ENCODE data around the gene SCN4A.

Gene SCN4A

GRCh38 chr17:63955232-63955631 is 17.5 kb downstream of the SCN4A start:
- TF ChIP-seq POLR2AphosphoS5 (IDR thresholded peaks at IDR 0.05; ENCODE audit: low read depth, low read length) (no peak), REST (IDR thresholded peaks at IDR 0.05; ENCODE audit: insufficient read depth in 1 of 2, low read depth in 2 of 2, low read length in 2 of 2) (no peak), TAF1 (IDR thresholded peaks at IDR 0.05; ENCODE audit: borderline replicate concordance, insufficient read depth, low read length) (no peak), FOXP2 (optimal IDR thresholded peaks at IDR 0.05; ENCODE audit: borderline replicate concordance, extremely low read depth, extremely low read length, insufficient read depth) (no peak), SIN3A (IDR thresholded peaks at IDR 0.05; ENCODE audit: borderline replicate concordance, insufficient read depth, low read length) (no peak)

DNA sequence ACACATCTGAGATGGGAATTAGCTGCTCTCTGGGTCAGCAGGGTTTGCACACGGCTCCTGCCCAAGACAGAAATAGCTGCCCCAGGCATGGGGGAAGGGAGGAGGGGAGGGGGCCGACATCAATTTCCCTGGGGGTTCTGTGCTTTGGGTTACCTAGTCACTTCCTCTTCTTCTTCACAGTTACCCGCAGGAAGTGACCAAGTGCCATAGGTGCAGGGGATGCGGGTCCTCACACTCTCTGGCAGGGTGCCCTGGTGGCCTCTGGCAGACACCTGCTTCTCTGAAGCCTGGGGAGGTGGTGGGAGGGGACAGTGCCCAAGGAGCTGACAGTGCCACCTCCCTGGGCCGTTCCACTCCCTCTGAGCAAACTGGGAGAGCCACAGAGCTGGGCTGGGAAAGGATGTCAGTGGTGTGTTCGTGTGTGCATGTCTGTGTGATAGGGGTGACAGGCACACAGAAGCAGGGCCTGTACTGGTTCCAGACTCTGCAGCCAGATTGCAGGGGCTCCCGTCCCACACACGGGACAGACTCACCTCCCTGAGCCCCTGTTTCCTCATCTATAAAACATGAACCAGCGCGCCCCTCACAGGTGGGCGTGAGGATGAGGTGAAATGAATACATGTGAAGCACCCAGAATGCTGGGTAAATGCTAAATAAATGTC is 18.2 kb downstream of the SCN4A start:
- TF ChIP-seq FOXP2 (optimal IDR thresholded peaks at IDR 0.05; ENCODE audit: borderline replicate concordance, extremely low read depth, extremely low read length, insufficient read depth), result no peak
- no peak for TF ChIP-seq REST (IDR thresholded peaks at IDR 0.05; ENCODE audit: insufficient read depth in 1 of 2, low read depth in 2 of 2, low read length in 2 of 2)
- no peak for TF ChIP-seq SIN3A (IDR thresholded peaks at IDR 0.05; ENCODE audit: borderline replicate concordance, insufficient read depth, low read length)
- TF ChIP-seq TAF1 (IDR thresholded peaks at IDR 0.05; ENCODE audit: borderline replicate concordance, insufficient read depth, low read length), result no peak

DNA sequence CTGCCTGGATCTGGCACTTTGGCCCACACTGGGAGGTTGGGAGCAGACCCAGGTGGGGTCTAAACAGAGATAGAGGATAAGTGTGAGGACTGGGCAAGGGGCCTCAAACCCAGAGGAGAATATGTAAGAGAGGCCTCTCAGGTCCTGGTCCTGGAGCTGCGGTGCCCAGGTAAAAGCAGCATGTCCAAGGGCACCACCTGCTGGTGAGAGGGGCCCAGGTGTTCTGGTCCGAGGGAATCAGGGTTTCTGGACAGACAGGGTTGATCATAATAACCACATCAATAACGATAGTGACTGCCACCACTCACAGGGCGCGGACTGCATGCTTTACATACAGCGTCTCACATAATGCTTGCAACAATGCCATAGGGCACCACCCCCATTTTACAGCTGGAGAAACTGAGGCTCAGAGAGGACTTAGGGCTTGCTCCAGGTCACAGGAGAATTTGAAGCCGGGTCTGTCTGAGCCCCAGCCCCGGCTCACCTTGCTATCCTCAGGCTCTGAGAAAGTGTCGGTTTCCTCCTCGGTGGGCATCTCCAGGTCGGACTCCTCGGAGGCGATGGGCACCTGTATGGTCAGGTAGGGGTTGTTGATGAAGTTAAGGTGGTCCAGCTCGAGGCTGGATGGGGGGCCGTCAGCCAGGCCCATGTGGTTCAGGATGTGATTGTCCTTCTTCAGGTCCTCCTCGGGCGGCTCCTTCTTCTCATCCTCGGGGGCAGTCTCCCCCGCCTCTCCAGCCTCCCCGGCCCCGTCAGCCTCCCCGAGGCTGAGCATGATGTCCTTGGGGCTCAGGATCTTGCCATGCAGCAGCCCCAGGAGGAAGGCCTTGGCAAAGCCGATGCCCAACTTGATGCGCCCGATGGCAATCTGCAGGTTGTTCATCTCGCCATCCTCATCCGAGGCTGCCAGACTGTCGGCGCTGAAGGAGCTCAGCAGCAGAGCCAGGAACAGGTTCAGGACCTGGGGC is 21.5 kb downstream of the SCN4A start:
- TF ChIP-seq SIN3A (IDR thresholded peaks at IDR 0.05; ENCODE audit: borderline replicate concordance, insufficient read depth, low read length) (no peak), TAF1 (IDR thresholded peaks at IDR 0.05; ENCODE audit: borderline replicate concordance, insufficient read depth, low read length) (no peak), FOXP2 (optimal IDR thresholded peaks at IDR 0.05; ENCODE audit: borderline replicate concordance, extremely low read depth, extremely low read length, insufficient read depth) (no peak), REST (IDR thresholded peaks at IDR 0.05; ENCODE audit: insufficient read depth in 1 of 2, low read depth in 2 of 2, low read length in 2 of 2) (no peak)

GRCh38 chr17:63949576-63950250 is 23.0 kb downstream of the SCN4A start:
- TF ChIP-seq POLR2AphosphoS5 (IDR thresholded peaks at IDR 0.05; ENCODE audit: low read depth, low read length) (no peak), FOXP2 (optimal IDR thresholded peaks at IDR 0.05; ENCODE audit: borderline replicate concordance, extremely low read depth, extremely low read length, insufficient read depth) (no peak), TAF1 (IDR thresholded peaks at IDR 0.05; ENCODE audit: borderline replicate concordance, insufficient read depth, low read length) (no peak), SIN3A (IDR thresholded peaks at IDR 0.05; ENCODE audit: borderline replicate concordance, insufficient read depth, low read length) (no peak), REST (IDR thresholded peaks at IDR 0.05; ENCODE audit: insufficient read depth in 1 of 2, low read depth in 2 of 2, low read length in 2 of 2) (no peak)

Data from PFSK-1 (cell line).